ENCODE data around the gene SLC25A33. TPM values are rescaled to one million over a fixed set of nuclear protein-coding genes. Genes with fewer than 3 reads are reported as not detected.
A peak's percentile ranks its signal among the peaks of the same experiment; 100 is the strongest.

SLC25A33 gene
- total and polyA plus RNA-seq, 7 donors: 1.7 to 26.8 (median 7.7) TPM

DNA sequence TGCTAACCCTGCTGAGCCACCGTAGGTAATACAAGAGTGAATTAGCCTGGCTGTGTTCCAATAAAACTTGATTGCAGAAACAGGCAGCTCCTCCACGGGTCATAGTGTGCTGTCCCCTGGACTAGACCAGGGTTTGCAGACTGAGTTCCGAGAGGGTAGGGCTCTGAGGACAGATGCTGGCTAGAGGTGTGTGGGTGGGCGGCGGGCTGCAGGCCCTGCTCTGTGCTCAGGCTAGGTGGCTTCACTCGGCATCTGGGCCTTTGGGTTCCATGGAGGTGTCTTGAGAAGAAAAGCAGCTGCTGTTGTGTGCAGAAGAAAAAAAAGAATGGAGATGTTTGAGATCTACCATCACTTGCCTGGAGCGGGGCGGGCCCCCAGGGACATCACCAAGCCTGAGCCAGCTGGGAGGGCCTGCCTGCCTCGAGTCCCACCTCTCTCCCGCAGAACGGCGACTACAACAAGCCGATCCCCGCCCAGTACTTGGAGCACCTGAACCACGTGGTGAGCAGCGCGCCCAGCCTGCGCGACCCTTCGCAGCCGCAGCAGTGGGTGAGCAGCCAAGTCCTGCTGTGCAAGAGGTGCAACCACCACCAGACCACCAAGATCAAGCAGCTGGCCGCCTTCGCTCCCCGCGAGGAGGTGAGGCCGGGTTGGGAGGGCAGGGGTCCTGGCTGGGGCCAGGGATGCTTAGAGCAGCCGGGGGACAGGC, 57.3 kb downstream of the SLC25A33 start:
- peaks cover 3 to 55% of the 10 kb centered on the region in 2 donors for H3K36me3 ChIP-seq (ENCODE audit: insufficient read depth in 1 of 2, low read depth in 1 of 2)
- H3K27me3 ChIP-seq (ENCODE audit: insufficient read depth in 3 of 3, low read length in 2 of 3): no peaks in the 10 kb centered on the region
- H3K4me3 ChIP-seq: no peak overlapping the region
- WGBS, 3 donors: 69 to 70% (median 70%) methylated on average over 27 of the region's 27 CpGs
- intact Hi-C loops (cut with DNase I): no loop called here
- H3K4me1 ChIP-seq: peaks cover 51% of the 10 kb centered on the region
- TF ChIP-seq CTCF (IDR thresholded peaks at IDR 0.05): no peak
- peak in 3 of 4 donors; percentile 17 to 37 (median 26) for ATAC-seq
- no peak overlapping the region for H3K27ac ChIP-seq
- H3K9me3 ChIP-seq: no peaks in the 10 kb centered on the region
- DNase-seq: no peak

DNA sequence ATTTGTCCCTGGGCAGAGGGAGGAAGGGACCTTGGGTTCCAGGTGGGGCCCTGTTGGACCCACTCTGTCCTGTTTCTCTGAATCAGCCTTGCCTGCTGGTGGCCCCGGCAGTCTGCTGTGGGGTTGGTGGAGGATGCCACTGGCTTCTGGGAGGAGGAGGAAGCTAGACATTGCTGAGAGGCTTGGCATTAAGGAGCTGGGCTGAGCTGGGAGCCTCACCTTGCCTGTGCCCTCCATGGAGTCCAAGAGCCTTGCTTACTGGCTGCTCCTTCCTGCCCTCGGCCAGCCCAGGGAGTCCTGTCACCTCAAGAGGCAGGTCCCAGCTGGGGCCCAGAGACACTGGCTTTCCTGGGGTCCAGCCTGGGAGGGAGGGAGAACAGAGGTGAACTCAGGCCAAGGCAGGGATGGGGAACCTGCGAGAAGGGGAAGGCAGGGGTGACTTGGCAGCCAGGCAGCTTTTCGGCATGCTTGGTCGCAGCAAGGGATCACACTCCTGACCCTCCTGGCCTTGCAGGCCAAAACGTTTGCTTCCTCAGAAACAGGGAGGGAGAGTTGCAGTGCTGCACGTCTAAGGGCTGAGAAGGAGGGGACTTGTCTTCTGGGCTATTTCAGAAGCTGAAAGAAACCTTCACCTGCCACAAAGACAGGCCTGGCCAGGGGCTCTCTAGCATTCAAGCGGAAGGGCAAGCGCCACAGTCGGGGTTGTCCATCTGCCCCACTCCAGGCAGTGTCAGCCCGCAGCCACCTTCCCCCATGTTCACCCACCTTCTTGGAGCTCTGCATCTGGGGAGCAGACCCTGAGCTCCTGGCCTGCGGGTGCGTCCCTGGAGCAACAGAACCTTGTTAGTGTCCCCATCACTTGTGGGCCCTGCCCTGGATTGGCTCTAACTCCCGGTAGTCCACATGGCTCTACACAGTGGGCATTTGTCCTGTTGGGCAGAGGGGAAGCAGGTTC, 58.4 kb downstream of the SLC25A33 start:
- Histone ChIP-seq H3K9me3 (no peaks in the 10 kb centered on the region), H3K36me3 (ENCODE audit: insufficient read depth in 1 of 2, low read depth in 1 of 2) (peaks cover 3 to 66% of the 10 kb centered on the region in 2 donors), H3K4me1 (peaks cover 40% of the 10 kb centered on the region), H3K27ac (no peak overlapping the region), H3K4me3 (no peak overlapping the region), H3K27me3 (ENCODE audit: insufficient read depth in 3 of 3, low read length in 2 of 3) (no peaks in the 10 kb centered on the region)
- no peak for TF ChIP-seq CTCF (IDR thresholded peaks at IDR 0.05)
- intact Hi-C loops (cut with DNase I): no loop called here
- ATAC-seq (no peak), DNase-seq (no peak)
- WGBS, 3 donors: 82 to 89% (median 84%) methylated on average over 13 to 14 of the region's 14 CpGs

- H3K9me3 ChIP-seq: no peaks in the 10 kb centered on the region
- H3K4me1 ChIP-seq: peaks cover 33% of the 10 kb centered on the region
- no peak for DNase-seq
- no peak overlapping the region for H3K4me3 ChIP-seq
- no peak for ATAC-seq
- TF ChIP-seq CTCF (IDR thresholded peaks at IDR 0.05): no peak
- WGBS, 3 donors: 88 to 93% (median 92%) methylated on average over 18 of the region's 18 CpGs
- no peak overlapping the region for H3K27ac ChIP-seq
- H3K27me3 ChIP-seq (ENCODE audit: insufficient read depth in 3 of 3, low read length in 2 of 3): no peaks in the 10 kb centered on the region
- intact Hi-C loops (cut with DNase I): no loop called here
- H3K36me3 ChIP-seq (ENCODE audit: insufficient read depth in 1 of 2, low read depth in 1 of 2): peaks cover 3 to 73% of the 10 kb centered on the region in 2 donors
These were observed 59.0 kb downstream of the SLC25A33 start for GRCh38 chr1:9598316-9598700.

DNA sequence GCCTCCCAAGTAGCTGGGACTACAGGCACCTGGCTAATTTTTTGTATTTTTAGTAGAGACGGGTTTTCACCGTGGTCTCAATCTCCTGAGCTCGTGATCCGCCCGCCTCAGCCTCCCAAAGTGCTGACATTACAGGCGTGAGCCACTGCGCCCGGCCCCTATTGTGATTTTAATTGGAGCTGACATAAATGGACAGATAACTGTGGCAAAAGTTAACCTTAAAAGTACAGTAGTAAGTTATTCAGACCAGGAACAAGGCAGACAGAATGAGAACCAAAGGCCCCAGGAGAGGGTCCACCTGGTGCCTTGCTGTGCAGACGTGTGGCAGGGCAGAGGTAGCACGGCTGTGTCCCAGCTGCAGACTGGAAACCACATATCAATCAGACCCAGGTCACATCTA, 60.5 kb downstream of the SLC25A33 start:
- intact Hi-C loops (cut with DNase I): no loop called here
- Histone ChIP-seq H3K9me3 (no peaks in the 10 kb centered on the region), H3K4me3 (no peak overlapping the region), H3K4me1 (peaks cover 19% of the 10 kb centered on the region), H3K36me3 (ENCODE audit: insufficient read depth in 1 of 2, low read depth in 1 of 2) (peaks cover 3 to 84% of the 10 kb centered on the region in 2 donors), H3K27me3 (ENCODE audit: insufficient read depth in 3 of 3, low read length in 2 of 3) (no peaks in the 10 kb centered on the region), H3K27ac (no peak overlapping the region)
- WGBS, 3 donors: 94 to 96% (median 95%) methylated on average over 10 of the region's 10 CpGs
- no peak for ATAC-seq
- DNase-seq: no peak
- TF ChIP-seq CTCF (IDR thresholded peaks at IDR 0.05): no peak
